A549 (cell line): Measurements from ENCODE around the gene SVEP1.
A peak's percentile ranks its signal among the peaks of the same experiment; 100 is the strongest.

Source experiments
- CEBPB ChIP-seq, 2 experiments: fragments of >200 bp in 1 of 2; sonication (Bioruptor Twin) in 1 of 2; formaldehyde crosslinking in 1 of 2; IDR thresholded peaks; 2 replicates each; pipeline ENCODE4 v1.6.1; 2012 to 2016
- CTCF ChIP-seq: fragments of >200 bp; sonication (Bioruptor Twin); formaldehyde crosslinking; IDR thresholded peaks from 3 replicates; pipeline ENCODE4 v1.5.1; 2016
- EHMT2 ChIP-seq: fragments of 200-600 bp; sonication (generic); IDR thresholded peaks from 2 replicates; pipeline ENCODE4 v1.6.1; 2016; ENCODE audit warnings: antibody characterized with exemption, low read depth, mild to moderate bottlenecking, moderate library complexity
- GATA3 ChIP-seq: IDR thresholded peaks from 2 replicates; pipeline ENCODE4 v1.6.1; 2012; ENCODE audit warnings: borderline replicate concordance
- HDAC2 ChIP-seq: fragments of 200-600 bp; sonication (generic); IDR thresholded peaks from 2 replicates; pipeline ENCODE4 v1.6.1; 2016
- JUNB ChIP-seq: fragments of >200 bp; sonication (Bioruptor Twin); formaldehyde crosslinking; IDR thresholded peaks from 2 replicates; pipeline ENCODE4 v1.6.1; 2016
- POLR2A ChIP-seq: IDR thresholded peaks from 2 replicates; pipeline ENCODE4 v1.6.1; 2012; ENCODE audit warnings: mild to moderate bottlenecking, low read length
- RAD21 ChIP-seq, 2 experiments: fragments of >200 bp in 1 of 2; sonication (Bioruptor Twin) in 1 of 2; formaldehyde crosslinking in 1 of 2; IDR thresholded peaks in 1 of 2; conservative IDR thresholded peaks in 1 of 2; 2 replicates in 1 of 2; 3 replicates in 1 of 2; pipeline ENCODE4 v1.6.1; 2012 to 2018; ENCODE audit warnings: inconsistent platforms in 1 of 2
- RCOR1 ChIP-seq: fragments of 150-350 bp; IDR thresholded peaks from 2 replicates; pipeline ENCODE4 v1.6.1; 2014; ENCODE audit warnings: antibody characterized with exemption, low read length, low read depth
- TP53 ChIP-seq: fragments of 250-450 bp; sonication (Bioruptor Pico); IDR thresholded peaks from 2 replicates; pipeline ENCODE4 v1.5.0; 2021; ENCODE audit warnings: mild to moderate bottlenecking, moderate library complexity
- ZSCAN20 ChIP-seq: fragments of 250-450 bp; sonication (Bioruptor Pico); IDR thresholded peaks from 2 replicates; pipeline ENCODE4 v1.8.0; 2022; ENCODE audit warnings: mild to moderate bottlenecking, moderate library complexity
- TF ChIP-seq, protein P1 (sequence below): IDR thresholded peaks from 2 replicates; pipeline ENCODE4 v1.6.1; 2012

DNA sequence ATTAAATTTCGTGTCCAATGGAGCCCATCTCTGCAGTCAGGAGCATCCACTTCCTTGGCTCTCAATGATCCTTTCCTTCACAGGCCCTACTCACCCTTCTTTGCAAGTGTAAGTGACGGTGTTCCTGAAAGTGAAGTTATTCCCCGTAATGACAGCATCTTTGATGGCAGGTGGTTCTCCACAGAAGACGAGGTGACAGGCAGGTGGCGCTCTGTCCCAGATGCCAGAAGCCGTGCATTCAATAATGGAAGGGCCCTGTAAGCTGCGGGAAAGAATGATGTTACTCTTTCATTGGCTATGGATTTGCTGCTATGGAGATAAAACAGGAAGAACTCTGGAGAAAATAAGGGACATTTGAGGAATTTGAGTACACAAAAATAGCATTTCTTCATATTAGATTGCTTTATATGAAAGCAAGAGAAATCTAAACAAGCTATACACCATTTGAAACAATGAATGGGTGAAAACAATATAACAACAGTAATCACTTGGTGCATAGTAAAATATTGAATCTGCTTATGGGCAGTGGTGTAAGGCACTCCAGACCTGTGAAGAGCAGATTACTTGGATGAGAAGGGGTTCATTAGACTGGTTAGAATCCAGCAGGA lies 151.9 kb downstream of the SVEP1 start:
- TF ChIP-seq, protein P1, sequence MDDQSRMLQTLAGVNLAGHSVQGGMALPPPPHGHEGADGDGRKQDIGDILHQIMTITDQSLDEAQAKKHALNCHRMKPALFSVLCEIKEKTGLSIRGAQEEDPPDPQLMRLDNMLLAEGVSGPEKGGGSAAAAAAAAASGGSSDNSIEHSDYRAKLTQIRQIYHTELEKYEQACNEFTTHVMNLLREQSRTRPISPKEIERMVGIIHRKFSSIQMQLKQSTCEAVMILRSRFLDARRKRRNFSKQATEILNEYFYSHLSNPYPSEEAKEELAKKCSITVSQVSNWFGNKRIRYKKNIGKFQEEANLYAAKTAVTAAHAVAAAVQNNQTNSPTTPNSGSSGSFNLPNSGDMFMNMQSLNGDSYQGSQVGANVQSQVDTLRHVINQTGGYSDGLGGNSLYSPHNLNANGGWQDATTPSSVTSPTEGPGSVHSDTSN = no peak
- TF ChIP-seq CTCF (peak; percentile 61), ZSCAN20 (CRISPR knock-in tag) (no peak), JUNB (no peak), RAD21 (conservative IDR thresholded peaks at IDR 0.05 in 1 of 2, IDR thresholded peaks at IDR 0.05 in 1 of 2) (peak; percentile 66 to 71), POLR2A (no peak), CEBPB (IDR thresholded peaks at IDR 0.05) (no peak), EHMT2 (no peak), GATA3 (no peak), RCOR1 (no peak), TP53 (CRISPR knock-in tag) (no peak), HDAC2 (no peak)
